Measurements from ENCODE around the gene CASP7.
"Not testable (repeated sequence)": the region's sequence is repeated elsewhere in the genome, so short reads cannot be mapped to it uniquely, and the experiment has no call there.

CASP7 gene

GRCh38 chr10:113679463-113680189, at the start of gene CASP7:
TSS of gene CASP7 (plus strand) at chr10:113679912. CDS start at chr10:113697494, 17,582 bp downstream.
- peak; percentile 72 for DNase-seq

GRCh38 chr10:113630929-113631533, 48.7 kb upstream of the CASP7 start:
- DNase-seq, result no peak

GRCh38 chr10:113631684-113632367, 47.9 kb upstream of the CASP7 start:
- DNase-seq, result no peak

GRCh38 chr10:113639966-113640365, 39.7 kb upstream of the CASP7 start:
- DNase-seq, result no peak

- no peak for DNase-seq
Measured at GRCh38 chr10:113641702-113642101, 38.0 kb upstream of the CASP7 start.

GRCh38 chr10:113643183-113643582, 36.5 kb upstream of the CASP7 start:
- DNase-seq, result no peak

- peak; percentile 46 for DNase-seq
Measured at GRCh38 chr10:113644185-113645120, 35.3 kb upstream of the CASP7 start.

- DNase-seq, result no peak
Measured at GRCh38 chr10:113646336-113647201, 33.1 kb upstream of the CASP7 start.

- DNase-seq, result no peak
Measured at GRCh38 chr10:113647812-113648211, 31.9 kb upstream of the CASP7 start.

GRCh38 chr10:113648478-113648877, 31.2 kb upstream of the CASP7 start:
- DNase-seq, result no peak

- DNase-seq, result no peak
Measured at GRCh38 chr10:113650172-113650571, 29.5 kb upstream of the CASP7 start.

GRCh38 chr10:113651021-113651420, 28.7 kb upstream of the CASP7 start:
- DNase-seq, result no peak

- no peak for DNase-seq
Measured at GRCh38 chr10:113651898-113652297, 27.8 kb upstream of the CASP7 start.

GRCh38 chr10:113652456-113652855, 27.3 kb upstream of the CASP7 start:
- not testable (repeated sequence) for DNase-seq

GRCh38 chr10:113656896-113657295, 22.8 kb upstream of the CASP7 start:
- no peak for DNase-seq

- no peak for DNase-seq
Measured at GRCh38 chr10:113657544-113657943, 22.2 kb upstream of the CASP7 start.

GRCh38 chr10:113661332-113661731, 18.4 kb upstream of the CASP7 start:
- no peak for DNase-seq

- no peak for DNase-seq
Measured at GRCh38 chr10:113663142-113663541, 16.6 kb upstream of the CASP7 start.

GRCh38 chr10:113663908-113664307, 15.8 kb upstream of the CASP7 start, which contains the start of gene NRAP:
TSS of gene NRAP (minus strand) at chr10:113664041. CDS start at chr10:113663882, 159 bp downstream.
- DNase-seq, result no peak

- no peak for DNase-seq
Measured at GRCh38 chr10:113665352-113665751, 14.4 kb upstream of the CASP7 start.

- DNase-seq, result no peak
Measured at GRCh38 chr10:113665806-113666354, 13.8 kb upstream of the CASP7 start.

Measured in NCI-H1048 (cell line).